Sciatic nerve (tissue), 2 donors: ENCODE results near the gene SDHA. TPM values are rescaled to one million over a fixed set of nuclear protein-coding genes. Genes with fewer than 3 reads are reported as not detected.
"Not testable (repeated sequence)": the region's sequence is repeated elsewhere in the genome, so short reads cannot be mapped to it uniquely, and the experiment has no call there.

Experiments used
- ATAC-seq: fragments of 200-7000 bp; cut with Tn5 transposase; one replicate; pipeline ENCODE4 v1.9.1; 2020; ENCODE audit warnings: mild to moderate bottlenecking, moderate library complexity
- DNase-seq: peaks from one replicate; pipeline ENCODE4 v3.0.0-alpha.2; 2020; ENCODE audit warnings: low spot score
- intact Hi-C: fragments of 100-400 bp; cut with DNase I; formaldehyde crosslinking; loops from one replicate; pipeline ENCODE4 v1.14.2; 2022
- total RNA-seq: library from RNA; stranded (reverse); fragmentation: NEBNext Ultra II Directional; extraction: Animal tissue kit (Norgen Biotek cat#: 25700); gene quantifications from one replicate; pipeline ENCODE4 v1.2.1, GENCODE V29; 2021
- donor health status: DM: no; HTN: no; CAD: no.
- donor health status: DM: no; HTN: no; CAD: no.

SDHA gene
- total RNA-seq, 1 donor from 2014 or later, result 105 TPM

DNA sequence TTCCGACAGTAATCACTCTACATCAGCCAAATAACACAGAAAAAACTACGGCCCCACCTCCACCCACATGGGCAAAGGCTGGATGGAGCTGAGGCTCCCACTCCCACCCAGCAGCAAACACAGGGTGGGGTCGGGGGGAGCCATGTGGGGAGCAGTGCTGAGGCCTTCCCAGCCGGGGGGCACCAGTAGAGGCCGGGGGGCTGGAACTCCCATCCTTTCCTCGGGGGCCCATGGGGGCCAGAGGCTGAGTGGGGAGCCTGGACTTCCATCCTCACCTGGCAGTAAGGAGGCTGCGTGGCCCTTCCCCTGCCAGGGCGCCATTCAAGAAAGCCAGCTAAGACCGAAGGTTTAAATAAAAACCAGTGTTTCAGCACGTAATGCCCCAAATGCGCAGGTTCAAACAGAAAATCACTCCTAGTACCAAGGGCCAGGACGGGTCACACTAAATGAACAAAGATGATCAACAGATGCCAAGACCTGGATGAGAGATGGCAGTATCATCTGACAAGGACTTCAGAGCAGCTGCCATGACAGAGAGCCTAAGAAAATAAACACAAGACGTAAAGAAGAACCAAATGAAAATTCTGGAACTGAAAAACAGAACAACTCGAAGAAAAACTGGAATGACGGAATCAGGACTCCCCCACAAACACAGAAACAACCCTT, 9.5 kb upstream of the SDHA start:
- peak; percentile 67 for ATAC-seq
- intact Hi-C loops, result no loop called here
- DNase-seq, result no peak

DNA sequence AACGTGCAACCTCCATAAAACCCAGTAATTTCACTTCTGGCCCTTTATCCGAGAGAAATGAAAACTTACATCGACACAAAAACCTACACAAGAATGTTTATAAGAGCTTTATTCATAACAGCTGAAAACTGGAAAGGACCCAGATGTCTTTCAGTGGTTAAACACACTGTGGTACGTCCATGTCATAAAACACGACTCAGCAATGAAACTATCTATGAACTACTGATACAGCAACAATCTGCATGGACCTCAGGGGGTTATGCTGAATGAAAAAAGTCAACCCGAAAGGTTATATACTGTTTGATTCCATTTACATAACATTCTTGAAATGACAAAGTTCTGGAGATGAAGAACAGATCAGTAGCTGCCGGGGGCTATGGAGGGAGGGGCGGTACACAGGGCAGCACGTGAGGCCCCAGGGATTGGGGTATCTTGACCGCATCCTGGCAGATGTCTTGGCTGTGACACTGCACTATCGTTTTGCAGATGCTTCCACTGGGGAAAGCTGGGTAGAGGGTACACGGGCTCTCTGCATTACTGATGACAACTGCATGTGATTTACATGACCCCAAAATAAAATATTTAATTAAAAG, 4.2 kb upstream of the SDHA start:
- ATAC-seq (no peak), DNase-seq (no peak)
- intact Hi-C loops, result no loop called here

DNA sequence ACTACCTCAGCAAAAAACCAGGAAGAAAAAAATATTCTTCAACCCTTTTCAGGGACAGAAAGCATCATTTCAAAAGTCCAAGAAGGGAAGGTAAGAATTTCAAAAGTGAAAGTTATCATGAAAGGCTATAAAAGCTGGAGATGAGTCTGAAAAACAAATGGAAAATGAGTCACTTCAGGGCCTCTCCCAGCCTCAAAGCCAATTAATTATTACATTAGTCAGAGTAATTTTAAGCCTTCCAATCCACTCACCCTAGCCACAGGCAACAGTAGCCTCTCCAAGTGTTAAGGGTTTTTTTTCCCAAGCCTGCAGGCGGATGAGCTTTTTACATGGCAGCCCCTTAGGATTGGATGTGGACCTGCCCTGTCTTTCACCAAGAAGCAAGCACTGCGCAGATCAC, 2.9 kb upstream of the SDHA start:
- intact Hi-C loops, ATAC-seq, DNase-seq: not testable (repeated sequence)

DNA sequence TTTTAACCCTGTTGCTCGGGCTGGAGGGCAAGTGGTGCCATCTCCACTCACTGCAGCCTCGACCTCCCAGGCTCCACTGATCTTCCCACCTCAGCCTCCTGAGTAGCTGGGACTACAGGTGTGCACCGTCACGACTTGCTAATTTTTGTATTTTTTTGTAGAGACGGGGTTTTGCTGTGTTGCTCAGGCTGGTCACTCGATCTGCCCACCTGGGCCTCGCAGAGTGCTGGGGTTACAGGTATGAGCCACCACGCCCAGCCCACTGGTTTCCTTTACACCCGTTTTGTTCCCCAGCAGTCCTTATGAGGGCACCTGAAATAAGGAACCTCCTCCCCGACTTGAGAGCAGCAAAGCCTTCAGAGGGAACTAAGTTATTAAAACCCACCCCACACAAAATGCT, 2.0 kb upstream of the SDHA start:
- DNase-seq, result peak; percentile 42
- ATAC-seq, intact Hi-C loops: not testable (repeated sequence)

DNA sequence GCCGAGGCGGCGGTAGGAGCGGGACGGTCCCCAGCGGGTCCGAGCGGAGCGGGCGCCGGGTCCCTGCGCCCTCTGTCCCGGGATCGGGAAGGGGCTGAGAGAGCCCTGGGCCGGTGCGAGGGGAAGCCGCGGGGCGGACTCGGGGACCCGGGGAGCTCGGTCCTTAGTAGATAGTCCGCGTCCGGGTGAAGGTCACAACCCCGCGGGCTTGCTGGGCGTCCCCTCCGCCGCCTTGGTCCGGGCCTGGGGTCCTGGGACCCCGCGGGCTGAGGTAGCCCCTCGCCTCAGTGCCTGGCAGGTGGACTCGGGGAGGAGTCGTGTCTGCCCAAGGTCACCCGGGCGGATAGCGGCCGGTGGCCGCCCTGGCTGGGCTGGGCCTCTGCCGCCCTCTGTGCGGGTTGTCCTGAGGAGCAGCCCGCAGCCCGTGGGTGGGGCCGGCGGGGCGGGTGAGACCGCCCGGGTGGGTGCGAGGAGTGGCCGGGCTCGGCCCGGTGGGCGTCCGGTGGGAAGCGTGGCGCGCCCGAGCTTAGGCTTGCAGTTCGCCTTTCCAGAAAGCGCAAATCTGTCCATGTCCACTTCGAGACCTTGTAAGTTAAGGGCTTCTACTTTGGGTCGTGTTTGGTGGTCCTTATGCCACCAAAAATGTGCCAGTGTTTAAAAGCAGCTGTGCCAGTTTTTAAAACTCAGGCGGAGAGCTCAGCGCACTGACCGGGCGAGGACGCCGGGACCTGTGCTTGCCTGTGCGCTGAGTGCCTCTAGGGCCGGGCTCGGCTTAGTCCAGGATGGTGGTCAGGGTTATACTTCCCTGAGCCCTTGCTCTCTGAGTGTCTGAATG, 554 bp downstream of the SDHA start:
- DNase-seq (peak; percentile 67), ATAC-seq (peak; percentile 63)
- intact Hi-C loops, result no loop called here

DNA sequence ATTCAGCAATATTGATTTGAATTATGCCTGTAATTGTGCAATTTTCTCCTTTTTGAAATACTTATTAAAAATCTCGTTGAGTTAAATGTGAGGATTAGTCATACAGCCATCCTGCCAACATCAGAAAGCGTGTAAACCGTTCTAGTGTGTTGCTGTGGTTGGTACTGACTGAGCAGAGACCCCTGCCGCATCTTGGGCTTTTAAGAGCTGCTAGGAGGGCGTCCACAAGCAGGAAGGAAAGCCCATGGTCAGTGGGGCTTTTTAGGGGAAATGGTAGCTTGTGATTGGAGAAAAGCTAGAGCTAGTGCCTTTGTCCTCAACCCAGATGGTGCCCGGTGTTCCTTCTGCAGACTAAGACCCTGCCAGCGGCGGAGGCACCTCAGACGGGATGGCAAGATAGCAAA, 1.3 kb downstream of the SDHA start:
- ATAC-seq (no peak), DNase-seq (peak; percentile 18)
- intact Hi-C loops, result no loop called here

DNA sequence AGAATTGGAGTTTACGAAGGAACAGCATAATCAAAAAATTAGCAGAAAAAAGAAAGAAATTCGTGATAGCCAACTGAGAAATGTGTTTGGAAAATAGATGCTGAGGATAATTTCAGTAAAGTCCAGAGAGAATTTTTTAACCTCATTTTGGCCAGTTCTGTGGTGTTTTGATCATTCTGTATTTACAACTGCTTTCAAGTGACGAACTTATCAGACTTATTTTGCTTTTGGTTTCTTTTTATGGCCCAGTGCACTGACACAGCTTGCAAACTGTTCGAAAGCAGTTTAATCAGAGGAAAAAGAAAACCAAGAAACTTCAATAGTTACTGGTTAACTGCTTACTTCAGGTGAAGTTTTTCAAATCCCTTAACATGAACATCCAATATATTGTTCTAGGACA, 1.9 kb downstream of the SDHA start:
- DNase-seq, result no peak
- ATAC-seq, result no peak
- intact Hi-C loops, result no loop called here

DNA sequence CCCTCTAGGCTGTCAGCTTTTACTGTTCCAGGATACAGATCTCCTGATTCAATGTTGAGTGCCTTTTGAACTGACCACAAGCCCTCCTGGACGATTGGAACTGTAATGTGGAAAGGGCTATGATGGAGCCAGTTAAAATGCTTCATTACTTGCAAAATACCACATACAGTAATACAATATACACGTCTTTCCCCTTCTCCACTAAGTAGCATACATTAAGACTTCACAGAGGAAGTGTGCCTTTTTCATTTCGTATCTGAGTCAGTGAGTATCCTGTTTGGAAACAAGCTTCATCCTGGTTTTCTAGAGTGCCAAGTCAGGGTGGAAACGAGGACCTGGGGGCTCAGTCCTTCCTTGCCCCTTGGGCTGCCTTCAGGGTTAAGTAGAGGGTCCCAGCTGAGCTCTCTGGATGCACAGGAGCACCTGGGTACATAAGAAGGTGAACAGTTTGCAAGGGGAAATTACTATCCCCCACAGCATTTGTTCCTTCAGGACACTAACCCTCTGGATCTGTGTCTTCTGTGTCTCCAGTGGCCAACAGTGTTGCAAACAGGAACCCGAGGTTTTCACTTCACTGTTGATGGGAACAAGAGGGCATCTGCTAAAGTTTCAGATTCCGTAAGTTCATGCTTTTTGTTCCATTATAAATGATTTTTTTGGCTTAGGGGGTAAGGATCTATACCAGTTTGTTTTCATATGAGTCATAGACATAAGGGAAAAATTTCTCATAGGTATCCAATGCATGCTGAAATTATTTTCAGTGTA, 5.0 kb downstream of the SDHA start:
- intact Hi-C loops, ATAC-seq, DNase-seq: not testable (repeated sequence)

DNA sequence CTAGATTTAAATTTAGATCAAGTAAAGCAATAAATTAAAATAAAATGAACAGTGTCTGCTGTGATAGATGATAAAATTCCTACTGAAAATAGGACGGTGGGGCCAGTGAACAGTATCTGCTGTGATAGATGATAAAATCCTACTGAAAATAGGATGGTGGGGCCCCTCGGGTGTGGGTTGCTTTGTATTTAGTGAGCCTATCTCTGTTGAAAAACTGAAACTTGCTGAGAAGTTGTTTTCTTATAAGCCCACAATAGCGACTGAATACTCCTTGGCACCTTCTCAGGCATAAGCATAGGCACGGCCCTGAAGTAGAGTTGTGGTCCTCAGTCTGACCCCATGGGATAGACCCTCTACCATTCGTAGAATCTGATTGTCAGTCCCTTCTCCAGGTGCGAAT, 5.7 kb downstream of the SDHA start:
- no peak for DNase-seq

DNA sequence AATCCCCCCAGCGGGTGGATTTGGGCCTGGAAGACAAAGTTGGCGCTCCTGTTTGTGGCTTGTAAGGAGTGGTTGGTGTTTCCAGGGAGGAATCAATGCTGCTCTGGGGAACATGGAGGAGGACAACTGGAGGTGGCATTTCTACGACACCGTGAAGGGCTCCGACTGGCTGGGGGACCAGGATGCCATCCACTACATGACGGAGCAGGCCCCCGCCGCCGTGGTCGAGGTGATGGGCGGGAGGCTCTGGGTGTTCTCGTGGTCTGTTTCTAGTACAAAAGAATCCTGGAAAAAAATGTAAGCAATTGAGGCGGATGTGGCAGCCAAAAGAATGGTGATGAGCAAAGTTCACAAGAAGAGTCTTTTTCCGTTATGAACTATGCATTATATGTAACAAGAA, 7.2 kb downstream of the SDHA start:
- intact Hi-C loops, result no loop called here
- DNase-seq (no peak), ATAC-seq (no peak)

More for the DNA sequence above, 5.7 kb downstream of the SDHA start:
- intact Hi-C loops, result no loop called here
- no peak for ATAC-seq

DNA sequence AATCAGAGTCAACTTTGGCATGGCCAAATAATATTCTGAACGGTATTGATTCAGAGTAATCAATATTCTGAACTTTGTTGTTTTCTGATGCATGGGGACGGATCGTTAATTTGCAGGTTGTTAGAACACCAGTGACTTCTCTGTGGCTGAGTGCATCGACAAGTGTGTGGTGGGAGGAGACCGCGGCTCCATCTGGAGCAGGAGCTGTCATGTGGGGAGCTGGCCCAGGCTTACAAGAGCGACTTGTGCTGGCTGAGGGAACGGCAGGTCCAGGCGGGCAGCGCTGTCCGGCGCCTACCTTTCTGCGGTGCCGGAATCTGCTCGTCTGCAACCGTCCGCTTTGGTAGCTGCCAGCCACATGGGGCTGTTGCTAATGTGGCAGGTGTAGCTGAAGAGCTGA, 9.3 kb downstream of the SDHA start:
- DNase-seq, intact Hi-C loops, ATAC-seq: not testable (repeated sequence)

DNA sequence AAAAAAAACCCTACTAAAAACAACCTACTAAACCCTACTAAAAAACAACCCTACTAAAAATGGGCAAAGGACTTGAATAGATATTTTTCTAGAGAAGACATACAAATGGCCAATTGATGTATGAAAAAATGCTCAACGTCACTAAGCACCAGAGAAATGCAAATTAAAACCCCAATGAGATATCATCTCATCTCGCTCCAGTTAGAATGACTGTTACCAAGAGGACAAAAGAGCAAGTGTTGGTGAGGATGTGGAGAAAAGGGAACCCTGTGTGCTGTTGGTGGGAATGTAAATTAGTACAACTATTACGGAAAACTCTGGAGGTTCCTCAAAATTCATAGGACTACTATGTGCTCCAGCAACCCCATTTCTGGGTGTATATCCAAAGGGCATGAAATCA, 10.8 kb downstream of the SDHA start:
- ATAC-seq (no peak), DNase-seq (no peak)
- intact Hi-C loops, result no loop called here

DNA sequence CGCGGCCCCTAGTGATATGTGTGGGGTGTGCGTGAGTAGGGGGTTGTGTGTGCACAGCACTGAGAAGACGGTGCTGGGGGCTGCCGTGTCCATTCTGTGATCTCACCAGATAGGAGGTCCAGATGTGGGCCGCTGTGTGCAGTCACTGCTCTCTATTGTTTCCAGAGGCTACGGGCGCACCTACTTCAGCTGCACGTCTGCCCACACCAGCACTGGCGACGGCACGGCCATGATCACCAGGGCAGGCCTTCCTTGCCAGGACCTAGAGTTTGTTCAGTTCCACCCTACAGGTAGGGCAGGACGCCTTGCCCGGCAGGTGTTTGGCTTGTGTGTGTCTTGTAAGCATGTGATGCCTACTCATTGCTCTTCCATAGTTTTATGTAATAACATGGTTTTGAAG, 12.6 kb downstream of the SDHA start:
- intact Hi-C loops, result no loop called here
- DNase-seq, result no peak
- no peak for ATAC-seq

DNA sequence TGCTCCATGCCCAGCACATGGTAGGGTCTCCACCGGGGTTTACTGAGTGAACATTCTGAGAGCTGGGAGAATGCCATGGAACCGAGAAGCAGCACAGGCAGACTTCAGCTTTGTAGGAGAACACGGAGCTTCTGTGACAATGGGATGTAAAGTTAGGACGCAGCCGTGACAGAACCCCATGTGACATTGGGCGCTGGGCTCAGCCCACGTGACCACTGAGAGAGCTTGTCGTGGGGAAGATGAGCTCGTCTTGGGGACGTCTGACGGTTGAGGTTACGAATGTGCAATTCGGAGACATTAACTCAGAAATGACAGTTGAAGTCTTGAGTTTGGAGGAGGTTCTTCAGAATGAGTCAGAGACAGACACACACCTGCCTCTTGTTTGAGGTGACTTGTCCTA, 13.5 kb downstream of the SDHA start:
- DNase-seq (no peak), ATAC-seq (no peak)
- intact Hi-C loops, result no loop called here

DNA sequence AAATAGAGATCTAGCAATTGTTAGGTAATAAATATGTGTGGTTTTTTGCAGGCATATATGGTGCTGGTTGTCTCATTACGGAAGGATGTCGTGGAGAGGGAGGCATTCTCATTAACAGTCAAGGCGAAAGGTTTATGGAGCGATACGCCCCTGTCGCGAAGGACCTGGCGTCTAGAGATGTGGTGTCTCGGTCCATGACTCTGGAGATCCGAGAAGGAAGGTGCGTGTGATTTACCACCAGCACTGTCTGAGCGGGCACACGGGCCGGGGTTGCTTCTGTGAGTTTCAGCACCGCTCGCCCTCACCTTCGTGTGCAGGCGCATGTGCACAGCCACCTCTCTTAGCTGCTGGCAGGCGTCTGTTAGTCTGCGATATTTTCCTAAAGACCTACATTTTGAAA, 15.3 kb downstream of the SDHA start:
- ATAC-seq, result not testable (repeated sequence)

DNA sequence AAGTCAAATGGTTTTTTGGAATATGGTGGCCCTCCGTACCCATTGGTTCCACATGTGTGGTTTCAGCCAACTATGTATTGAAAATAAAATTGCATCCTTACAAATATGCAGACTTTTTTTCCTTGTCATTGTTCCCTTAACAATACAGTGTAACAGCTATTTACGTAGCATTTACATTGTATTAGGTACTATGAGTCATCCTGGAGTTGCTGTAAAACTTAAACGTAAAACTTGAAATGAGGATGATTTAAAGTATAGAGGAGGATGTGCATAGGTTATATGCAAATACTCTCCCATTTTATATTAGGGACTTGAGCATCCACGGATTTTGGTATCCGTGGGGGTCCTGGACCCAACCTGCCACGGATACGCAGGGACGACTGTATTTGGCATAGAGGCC, 16.3 kb downstream of the SDHA start:
- intact Hi-C loops, result no loop called here
- no peak for DNase-seq
- ATAC-seq, result no peak

More for the DNA sequence above, 15.3 kb downstream of the SDHA start:
- intact Hi-C loops, DNase-seq: not testable (repeated sequence)

DNA sequence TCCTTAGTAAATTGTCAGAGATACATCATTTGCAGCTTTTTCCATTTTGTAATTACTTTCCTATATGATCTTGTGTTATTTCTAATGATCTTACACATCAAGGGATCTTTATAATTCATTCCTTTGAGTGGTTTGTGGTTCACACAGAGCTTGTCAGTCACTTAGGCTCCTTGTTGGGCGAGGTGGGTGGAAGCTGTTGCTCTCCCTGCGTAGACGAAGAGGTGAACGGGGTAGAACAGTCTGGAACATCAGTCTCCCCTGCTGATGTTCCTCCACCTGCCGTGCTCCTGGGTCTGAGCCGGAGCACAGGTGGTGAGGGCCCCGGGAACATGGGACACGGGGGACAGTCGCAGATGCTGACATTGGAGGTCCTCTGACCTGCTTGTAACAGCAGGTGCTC, 17.4 kb downstream of the SDHA start:
- ATAC-seq, intact Hi-C loops, DNase-seq: not testable (repeated sequence)

DNA sequence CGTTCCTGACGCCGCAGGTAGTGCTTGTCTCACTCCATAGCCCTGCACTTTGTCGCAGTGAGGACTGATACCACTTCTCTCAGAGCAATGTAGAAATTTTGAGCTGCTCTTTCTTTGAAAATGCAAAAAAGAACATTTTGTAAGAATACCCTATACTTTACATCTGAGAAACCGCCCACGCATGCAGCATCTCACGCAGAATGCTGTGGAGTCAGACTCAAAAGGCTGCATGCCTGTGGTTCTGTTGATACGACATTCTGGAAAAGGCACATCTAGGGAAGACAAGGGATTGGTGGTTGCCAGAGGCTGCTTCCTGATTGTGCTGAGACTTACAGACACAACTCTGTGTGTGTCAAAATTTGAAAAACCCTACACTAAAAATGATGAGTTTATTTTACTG, 19.8 kb downstream of the SDHA start:
- intact Hi-C loops, DNase-seq, ATAC-seq: not testable (repeated sequence)

DNA sequence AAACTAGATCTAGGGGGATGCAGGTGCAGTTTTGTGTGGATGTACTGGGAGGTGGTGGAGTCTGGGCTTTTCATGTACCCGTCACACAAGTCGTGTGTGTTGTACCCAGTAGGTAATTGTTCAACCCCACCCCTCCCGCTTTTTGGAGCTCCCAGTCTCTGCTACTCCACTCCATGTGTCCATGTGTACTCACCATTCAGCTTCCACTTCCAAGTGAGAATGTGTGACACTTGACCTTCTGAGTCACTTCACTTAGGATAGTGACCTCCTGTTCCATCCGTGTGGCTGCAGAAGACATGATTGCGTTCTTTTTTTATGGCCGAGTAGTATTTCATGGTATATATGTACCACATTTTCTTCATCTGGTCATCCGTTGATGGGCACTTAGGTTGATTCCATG, 22.4 kb downstream of the SDHA start:
- DNase-seq, intact Hi-C loops, ATAC-seq: not testable (repeated sequence)
